Neural cell (in vitro differentiated cells): ENCODE data around the gene BLNK. TPM values are rescaled to one million over a fixed set of nuclear protein-coding genes. Genes with fewer than 3 reads are reported as not detected.

Experiments
- H2AFZ ChIP-seq: fragments of 200-600, 300-800 bp; sonication (generic), shearing (Covaris generic); 2 replicates; pipeline ENCODE4 v1.6.0; 2014; ENCODE audit warnings: low read depth, mild to moderate bottlenecking, antibody characterized with exemption, low read length, moderate library complexity
- H3F3A ChIP-seq: fragments of 200-600 bp; shearing (Covaris generic); 2 replicates; pipeline ENCODE4 v1.6.1; 2016; ENCODE audit warnings: mild to moderate bottlenecking, moderate library complexity, mixed read lengths, antibody characterized with exemption, low read length; ENCODE audit not compliant: insufficient read depth, poor library complexity, severe bottlenecking
- H3K27ac ChIP-seq: fragments of 200-600, 300-800 bp; sonication (generic), shearing (Covaris generic); 2 replicates; pipeline ENCODE4 v1.5.1; 2014; ENCODE audit warnings: mild to moderate bottlenecking, low read length, moderate library complexity
- H3K27me3 ChIP-seq: fragments of 300-800, 200-600 bp; sonication (generic), shearing (Covaris generic); 2 replicates; pipeline ENCODE4 v1.6.0; 2014; ENCODE audit warnings: mild to moderate bottlenecking, low read depth, low read length, moderate library complexity; ENCODE audit not compliant: insufficient read depth
- H3K36me3 ChIP-seq: fragments of 300-800, 200-600 bp; sonication (generic), shearing (Covaris generic); 2 replicates; pipeline ENCODE4 v1.5.1; 2014; ENCODE audit warnings: mild to moderate bottlenecking, antibody characterized with exemption, low read length, moderate library complexity; ENCODE audit not compliant: insufficient read depth
- H3K4me2 ChIP-seq: fragments of 300-800, 200-600 bp; sonication (generic), shearing (Covaris generic); 2 replicates; pipeline ENCODE4 v1.6.0; 2014; ENCODE audit warnings: mild to moderate bottlenecking, low read length
- H3K4me3 ChIP-seq: fragments of 300-800, 200-600 bp; sonication (generic), shearing (Covaris generic); 2 replicates; pipeline ENCODE4 v1.5.1; 2014; ENCODE audit warnings: mild to moderate bottlenecking, low read length, moderate library complexity
- H3K79me2 ChIP-seq: fragments of 200-600 bp; shearing (Covaris generic); replicated peaks from 2 replicates; pipeline ENCODE4 v1.6.0; 2014; ENCODE audit warnings: mild to moderate bottlenecking, low read length, moderate library complexity; ENCODE audit not compliant: insufficient read depth
- H3K9ac ChIP-seq: fragments of 300-800, 200-600 bp; sonication (generic), shearing (Covaris generic); 2 replicates; pipeline ENCODE4 v1.6.1; 2016; ENCODE audit warnings: mild to moderate bottlenecking, low read length, mixed read lengths
- H3K9me2 ChIP-seq: fragments of 200-600 bp; shearing (Covaris generic); 2 replicates; pipeline ENCODE4 v1.6.1; 2016; ENCODE audit warnings: mild to moderate bottlenecking, low read length, mixed read lengths; ENCODE audit not compliant: insufficient read depth
- H3K9me3 ChIP-seq: fragments of 200-600, 300-800 bp; sonication (generic), shearing (Covaris generic); 2 replicates; pipeline ENCODE4 v1.6.1; 2016; ENCODE audit warnings: mild to moderate bottlenecking, mixed run types, low read length, moderate library complexity, mixed read lengths
- H4K20me1 ChIP-seq: fragments of 200-600 bp; shearing (Covaris generic); 2 replicates; pipeline ENCODE4 v1.6.1; 2016; ENCODE audit warnings: mild to moderate bottlenecking, mixed run types; ENCODE audit not compliant: insufficient read depth
- CTCF ChIP-seq: fragments of 450-650 bp; IDR thresholded peaks from 2 replicates; pipeline ENCODE4 v1.5.1; 2014; ENCODE audit warnings: antibody characterized with exemption, mild to moderate bottlenecking, moderate library complexity; ENCODE audit not compliant: poor library complexity, severe bottlenecking
- EP300 ChIP-seq: fragments of 450-650 bp; conservative IDR thresholded peaks from 2 replicates; pipeline ENCODE4 v1.6.1; 2014; ENCODE audit warnings: antibody characterized with exemption, mild to moderate bottlenecking, moderate library complexity; ENCODE audit not compliant: poor library complexity, severe bottlenecking
- EZH2 ChIP-seq: fragments of 200-600, 300-800 bp; shearing (Covaris generic), sonication (generic); IDR thresholded peaks from 2 replicates; pipeline ENCODE4 v1.6.1; 2014; ENCODE audit warnings: antibody characterized with exemption, low read length, borderline replicate concordance, mild to moderate bottlenecking; ENCODE audit not compliant: insufficient read depth, poor library complexity, severe bottlenecking
- MXI1 ChIP-seq: fragments of 450-650 bp; conservative IDR thresholded peaks from 2 replicates; pipeline ENCODE4 v1.6.1; 2014; ENCODE audit warnings: antibody characterized with exemption, mild to moderate bottlenecking; ENCODE audit not compliant: poor library complexity, severe bottlenecking
- POLR2AphosphoS5 ChIP-seq: IDR thresholded peaks from 2 replicates; pipeline ENCODE4 v1.6.1; 2012
- RAD21 ChIP-seq: fragments of 450-650 bp; conservative IDR thresholded peaks from 2 replicates; pipeline ENCODE4 v1.6.1; 2014; ENCODE audit warnings: antibody characterized with exemption, mild to moderate bottlenecking, moderate library complexity
- REST ChIP-seq: IDR thresholded peaks from 2 replicates; pipeline ENCODE4 v1.6.1; 2012; ENCODE audit warnings: borderline replicate concordance
- SMC3 ChIP-seq: fragments of 450-650 bp; conservative IDR thresholded peaks from 2 replicates; pipeline ENCODE4 v1.6.1; 2014; ENCODE audit warnings: antibody characterized with exemption, mild to moderate bottlenecking, moderate library complexity; ENCODE audit not compliant: poor library complexity
- TAF1 ChIP-seq: IDR thresholded peaks from 2 replicates; pipeline ENCODE4 v1.6.1; 2012; ENCODE audit warnings: low read depth
- polyA plus RNA-seq: library from polyadenylated mRNA; depleted of rRNA; stranded (reverse); fragments of >200 nt; gene quantifications from 2 replicates; pipeline ENCODE4 v1.2.3, GENCODE V29; 2014

The BLNK gene
- polyA plus RNA-seq, 1 donor from 2014 or later, result not detected

- H3F3A ChIP-seq, result no peaks in the 10 kb centered on the region
- no peak for TF ChIP-seq RAD21
- TF ChIP-seq CTCF, result no peak
- TF ChIP-seq REST, result no peak
- no peak for TF ChIP-seq TAF1
- TF ChIP-seq MXI1, result no peak
- TF ChIP-seq POLR2AphosphoS5, result no peak
- H3K9me3 ChIP-seq, result no peaks in the 10 kb centered on the region
- H3K9me2 ChIP-seq, result no peaks in the 10 kb centered on the region
- H3K36me3 ChIP-seq, result no peaks in the 10 kb centered on the region
- H3K27me3 ChIP-seq, result no peaks in the 10 kb centered on the region
- H3K4me3 ChIP-seq, result no peak overlapping the region
- no peak overlapping the region for H2AFZ ChIP-seq
- no peak overlapping the region for H3K27ac ChIP-seq
- H3K79me2 ChIP-seq, result no peaks in the 10 kb centered on the region
- no peak overlapping the region for H3K9ac ChIP-seq
- no peak overlapping the region for H3K4me2 ChIP-seq
- no peaks in the 10 kb centered on the region for H4K20me1 ChIP-seq
Measured at GRCh38 chr10:96218826-96219225, 52.5 kb downstream of the BLNK start.

GRCh38 chr10:96217711-96218110 is 53.7 kb downstream of the BLNK start:
- Histone ChIP-seq H4K20me1 (no peaks in the 10 kb centered on the region), H3K9me2 (no peaks in the 10 kb centered on the region), H3K9ac (no peak overlapping the region)

More at GRCh38 chr10:96217711-96218110, 53.7 kb downstream of the BLNK start:
- H3K27ac ChIP-seq, result no peak overlapping the region
- no peak overlapping the region for H3K4me3 ChIP-seq
- no peaks in the 10 kb centered on the region for H3K79me2 ChIP-seq
- H3K27me3 ChIP-seq, result no peaks in the 10 kb centered on the region
- H3F3A ChIP-seq, result no peaks in the 10 kb centered on the region
- no peaks in the 10 kb centered on the region for H3K36me3 ChIP-seq
- H2AFZ ChIP-seq, result no peak overlapping the region
- H3K9me3 ChIP-seq, result no peaks in the 10 kb centered on the region
- H3K4me2 ChIP-seq, result no peak overlapping the region
- TF ChIP-seq EP300 (no peak), TAF1 (no peak), RAD21 (no peak), POLR2AphosphoS5 (no peak), CTCF (no peak), MXI1 (no peak), EZH2 (no peak), SMC3 (no peak), REST (no peak)
